GM12865 (cell line): ENCODE measurements around the gene MLANA.
A peak's percentile ranks its signal among the peaks of the same experiment; 100 is the strongest.

Source experiments
- DNase-seq: peaks from one replicate; pipeline ENCODE4 v3.0.0; 2010; ENCODE audit warnings: low read depth
- H3K4me3 ChIP-seq: 2 replicates; pipeline ENCODE4 v1.5.1; 2011; ENCODE audit warnings: mild to moderate bottlenecking, low read depth, low read length, control low read depth
- TF ChIP-seq, protein P1 (sequence below): IDR thresholded peaks from 2 replicates; pipeline ENCODE4 v1.5.1; 2011; ENCODE audit warnings: low read length, control low read depth, low read depth, inconsistent platforms; ENCODE audit not compliant: insufficient read depth; ENCODE audit errors: missing control alignments

The MLANA gene

DNA sequence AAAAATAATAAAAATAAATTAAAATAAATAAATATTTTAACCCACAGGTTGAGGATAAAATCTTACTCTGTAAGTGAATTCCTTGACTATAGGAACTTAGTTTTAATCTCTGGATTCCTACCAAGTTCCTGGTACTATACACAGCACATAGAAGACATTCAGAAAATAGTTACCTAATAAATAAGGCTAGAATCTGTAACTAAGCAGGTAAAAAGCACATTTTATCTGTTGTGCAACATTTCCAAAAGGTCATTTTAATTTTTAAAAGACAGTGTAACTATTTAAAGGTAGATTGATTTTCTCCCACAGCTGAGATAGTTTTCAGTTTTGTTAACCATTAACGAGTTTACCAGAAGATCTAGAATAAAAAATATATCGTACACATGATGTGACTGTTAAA is 47.8 kb downstream of the MLANA start:
- no peak overlapping the region for H3K4me3 ChIP-seq
- DNase-seq = no peak
- TF ChIP-seq, protein P1, sequence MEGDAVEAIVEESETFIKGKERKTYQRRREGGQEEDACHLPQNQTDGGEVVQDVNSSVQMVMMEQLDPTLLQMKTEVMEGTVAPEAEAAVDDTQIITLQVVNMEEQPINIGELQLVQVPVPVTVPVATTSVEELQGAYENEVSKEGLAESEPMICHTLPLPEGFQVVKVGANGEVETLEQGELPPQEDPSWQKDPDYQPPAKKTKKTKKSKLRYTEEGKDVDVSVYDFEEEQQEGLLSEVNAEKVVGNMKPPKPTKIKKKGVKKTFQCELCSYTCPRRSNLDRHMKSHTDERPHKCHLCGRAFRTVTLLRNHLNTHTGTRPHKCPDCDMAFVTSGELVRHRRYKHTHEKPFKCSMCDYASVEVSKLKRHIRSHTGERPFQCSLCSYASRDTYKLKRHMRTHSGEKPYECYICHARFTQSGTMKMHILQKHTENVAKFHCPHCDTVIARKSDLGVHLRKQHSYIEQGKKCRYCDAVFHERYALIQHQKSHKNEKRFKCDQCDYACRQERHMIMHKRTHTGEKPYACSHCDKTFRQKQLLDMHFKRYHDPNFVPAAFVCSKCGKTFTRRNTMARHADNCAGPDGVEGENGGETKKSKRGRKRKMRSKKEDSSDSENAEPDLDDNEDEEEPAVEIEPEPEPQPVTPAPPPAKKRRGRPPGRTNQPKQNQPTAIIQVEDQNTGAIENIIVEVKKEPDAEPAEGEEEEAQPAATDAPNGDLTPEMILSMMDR = no peak

DNA sequence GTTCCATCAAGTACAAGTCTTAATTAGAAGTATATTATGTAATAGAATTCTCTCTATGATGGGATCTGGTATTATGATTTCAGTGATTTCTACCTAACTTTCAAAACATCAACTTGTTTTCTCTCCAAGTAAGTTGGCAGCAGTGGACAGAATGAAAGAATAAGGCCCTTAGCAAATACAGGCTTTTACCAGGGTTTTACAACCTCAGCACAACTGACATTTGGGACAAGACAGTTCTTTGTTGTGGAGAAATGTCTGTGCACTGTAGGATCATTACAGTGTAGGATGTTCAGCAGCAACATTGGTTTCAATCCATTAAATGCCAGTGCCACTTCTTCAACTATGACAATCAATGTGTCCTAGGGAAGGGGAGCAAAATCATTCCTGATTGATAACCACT is 48.8 kb downstream of the MLANA start:
- H3K4me3 ChIP-seq = no peak overlapping the region
- DNase-seq = no peak
- TF ChIP-seq, protein P1 = no peak

DNA sequence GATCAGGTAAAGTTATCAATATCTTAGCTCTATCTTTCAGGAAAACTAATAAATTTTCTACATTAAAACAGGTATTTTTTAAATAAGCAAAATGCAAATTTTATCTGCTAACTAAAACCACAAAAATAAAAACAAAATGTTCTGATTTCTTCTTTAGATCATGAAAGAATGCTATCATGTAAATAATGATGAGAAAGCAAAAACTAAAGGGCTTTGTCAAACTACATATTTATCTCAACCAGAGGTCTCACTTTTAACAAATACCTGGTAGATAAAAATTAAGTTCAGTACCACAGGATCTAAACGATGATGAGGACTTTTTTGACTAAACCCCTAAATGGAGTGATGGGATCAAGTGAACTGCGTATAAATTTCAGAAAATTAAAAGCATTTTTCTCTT is 50.5 kb downstream of the MLANA start:
- TF ChIP-seq, protein P1 = no peak
- no peak overlapping the region for H3K4me3 ChIP-seq
- DNase-seq = no peak

DNA sequence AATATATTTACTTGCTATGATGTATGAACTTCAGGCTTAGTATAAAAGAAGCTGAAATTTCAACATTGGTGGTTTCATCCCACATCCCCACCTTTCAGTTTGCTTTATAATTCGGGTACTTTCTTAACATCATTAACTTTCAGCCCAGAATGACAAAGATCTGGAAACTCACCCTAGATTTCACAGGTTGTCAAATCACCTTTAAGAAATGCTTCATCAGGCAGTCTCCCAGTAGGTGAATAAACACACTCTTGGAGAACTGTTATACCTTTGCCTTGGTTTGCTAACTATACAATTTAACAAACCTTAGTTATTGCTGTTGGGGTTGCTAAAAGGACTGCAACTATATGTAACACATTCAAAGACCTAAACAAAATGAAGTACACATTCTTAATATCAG is 54.4 kb downstream of the MLANA start:
- TF ChIP-seq, protein P1 = no peak
- DNase-seq = no peak
- H3K4me3 ChIP-seq = no peak overlapping the region

DNA sequence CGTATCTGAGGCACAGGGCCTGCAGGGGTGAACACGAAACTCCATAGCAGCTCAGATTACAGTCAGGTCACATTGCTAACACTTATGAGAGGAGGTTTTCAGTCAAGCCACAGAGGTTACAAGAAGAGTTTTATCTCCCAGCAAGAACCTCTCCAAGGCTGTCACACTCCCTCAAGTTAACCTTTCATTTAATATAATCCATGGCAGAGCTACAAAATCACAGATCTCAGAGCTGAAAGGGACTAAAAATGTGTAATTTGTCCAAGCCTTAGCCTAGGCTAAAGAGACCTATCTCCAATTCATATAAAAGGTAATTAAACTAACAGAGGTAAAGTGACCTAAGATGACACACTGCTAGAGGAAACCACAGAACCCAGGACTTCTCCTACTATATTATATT is 57.2 kb downstream of the MLANA start:
- no peak overlapping the region for H3K4me3 ChIP-seq
- no peak for DNase-seq
- TF ChIP-seq, protein P1 = no peak

DNA sequence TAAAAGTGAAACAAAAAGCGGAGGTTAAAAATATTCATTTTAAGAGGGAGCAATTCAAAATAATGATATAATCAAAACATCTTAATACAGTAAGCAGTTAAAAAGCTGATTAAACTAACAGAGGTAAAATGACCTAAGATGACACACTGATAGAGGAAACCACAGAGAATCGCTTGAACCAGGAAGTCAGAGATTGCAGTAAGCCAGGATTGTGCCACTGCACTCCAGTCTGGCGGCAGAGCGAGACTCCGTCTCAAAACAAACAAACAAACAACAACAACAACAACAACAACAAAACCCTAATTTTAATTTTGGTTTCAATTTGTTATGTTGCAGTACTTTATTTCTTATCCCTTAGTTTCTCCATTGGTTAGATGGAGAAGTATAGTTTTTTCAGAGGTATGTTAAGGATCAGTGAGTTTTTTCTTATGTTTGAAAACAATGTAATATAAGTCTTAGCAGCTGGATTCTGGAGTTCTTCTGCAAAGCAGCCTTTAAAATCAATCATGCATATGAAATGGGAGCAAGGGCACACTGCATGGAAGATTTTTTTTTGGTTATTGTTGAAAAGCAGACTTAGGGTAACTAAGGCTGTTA is 58.5 kb downstream of the MLANA start:
- DNase-seq = peak; percentile 51
- TF ChIP-seq, protein P1 = no peak

DNA sequence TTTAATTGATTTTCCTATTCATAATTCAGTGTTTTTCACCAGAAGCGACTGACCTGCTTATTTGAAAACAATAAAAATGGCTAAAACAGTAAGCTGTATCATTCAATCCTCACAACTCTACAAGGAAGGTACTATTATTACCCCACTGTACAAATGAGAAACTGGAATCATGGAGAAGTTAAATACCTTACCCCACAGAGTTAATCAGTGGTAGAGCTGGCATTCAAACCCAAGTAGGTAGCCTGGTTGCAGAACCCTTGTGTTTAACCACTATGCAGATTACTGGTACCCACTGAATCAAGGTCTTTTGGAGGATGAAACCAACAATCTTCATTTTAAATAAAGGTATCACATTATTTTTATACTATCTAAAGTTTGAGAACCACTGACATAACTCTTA is 59.6 kb downstream of the MLANA start:
- TF ChIP-seq, protein P1 = no peak
- H3K4me3 ChIP-seq = no peak overlapping the region
- DNase-seq = no peak

More for the DNA sequence above, 58.5 kb downstream of the MLANA start:
- peak overlapping the region; percentile 41 for H3K4me3 ChIP-seq
